HG03520 (cell line): ENCODE measurements around the gene HRH3.

Experiments used
- ATAC-seq: cut with Tn5 transposase; IDR thresholded peaks from one replicate; pipeline ENCODE4 v1.9.1; 2021; ENCODE audit warnings: mild to moderate bottlenecking, moderate library complexity; ENCODE audit not compliant: unreplicated experiment

The HRH3 gene

GRCh38 chr20:62201173-62202082, 18.6 kb downstream of the HRH3 start:
- peak; percentile 71 for ATAC-seq

GRCh38 chr20:62200491-62201172, 19.4 kb downstream of the HRH3 start:
- ATAC-seq, result no peak

GRCh38 chr20:62198931-62199330, 21.1 kb downstream of the HRH3 start:
- no peak for ATAC-seq

- ATAC-seq, result no peak
Observed at GRCh38 chr20:62198496-62198895, 21.6 kb downstream of the HRH3 start.

- ATAC-seq, result no peak
Observed at GRCh38 chr20:62197801-62198200, 22.3 kb downstream of the HRH3 start.

- ATAC-seq, result no peak
Observed at GRCh38 chr20:62197311-62197710, 22.8 kb downstream of the HRH3 start.

GRCh38 chr20:62196286-62196685, 23.8 kb downstream of the HRH3 start:
- ATAC-seq, result no peak

- no peak for ATAC-seq
Observed at GRCh38 chr20:62195736-62196135, 24.3 kb downstream of the HRH3 start.

GRCh38 chr20:62195075-62195405, 25.0 kb downstream of the HRH3 start:
- ATAC-seq, result no peak

GRCh38 chr20:62193079-62194025, 26.7 kb downstream of the HRH3 start:
- ATAC-seq, result no peak

GRCh38 chr20:62192635-62193034, 27.4 kb downstream of the HRH3 start:
- ATAC-seq, result no peak

- no peak for ATAC-seq
Observed at GRCh38 chr20:62191781-62192559, 28.1 kb downstream of the HRH3 start.

GRCh38 chr20:62190639-62191411, 29.3 kb downstream of the HRH3 start:
- no peak for ATAC-seq

GRCh38 chr20:62186887-62187866, 32.9 kb downstream of the HRH3 start:
- ATAC-seq, result no peak

- ATAC-seq, result no peak
Observed at GRCh38 chr20:62186096-62186426, 34.0 kb downstream of the HRH3 start.

- ATAC-seq, result no peak
Observed at GRCh38 chr20:62183426-62184142, 36.5 kb downstream of the HRH3 start.

GRCh38 chr20:62182469-62183425, 37.3 kb downstream of the HRH3 start, which contains the start of gene MTG2:
Gene MTG2, plus strand, starts transcription at chr20:62183028. Its CDS starts 10,393 bp downstream, at chr20:62193421.
- ATAC-seq, result peak; percentile 93
